Measurements from ENCODE around the gene HS6ST2.

DNA sequence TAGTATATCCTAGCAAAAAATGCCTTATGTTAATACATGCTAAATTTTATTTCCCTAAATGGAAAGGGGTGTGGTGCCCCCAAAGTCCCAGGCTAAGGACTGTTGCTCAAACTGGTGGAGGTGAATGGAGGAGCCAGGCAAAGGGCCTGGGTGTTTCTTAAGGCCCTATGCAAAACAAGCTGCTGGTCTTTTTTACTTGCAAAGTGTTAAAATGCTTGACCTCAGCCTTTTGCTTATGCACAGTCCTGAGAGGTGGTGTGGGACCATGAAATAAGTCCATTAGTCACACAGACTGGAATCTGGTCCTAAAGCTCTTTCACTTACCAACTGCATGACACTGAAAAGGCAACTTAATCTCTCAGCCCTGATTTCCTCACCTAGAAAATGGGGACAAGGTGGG, 246.1 kb downstream of the HS6ST2 start:
- TF ChIP-seq, protein P1, sequence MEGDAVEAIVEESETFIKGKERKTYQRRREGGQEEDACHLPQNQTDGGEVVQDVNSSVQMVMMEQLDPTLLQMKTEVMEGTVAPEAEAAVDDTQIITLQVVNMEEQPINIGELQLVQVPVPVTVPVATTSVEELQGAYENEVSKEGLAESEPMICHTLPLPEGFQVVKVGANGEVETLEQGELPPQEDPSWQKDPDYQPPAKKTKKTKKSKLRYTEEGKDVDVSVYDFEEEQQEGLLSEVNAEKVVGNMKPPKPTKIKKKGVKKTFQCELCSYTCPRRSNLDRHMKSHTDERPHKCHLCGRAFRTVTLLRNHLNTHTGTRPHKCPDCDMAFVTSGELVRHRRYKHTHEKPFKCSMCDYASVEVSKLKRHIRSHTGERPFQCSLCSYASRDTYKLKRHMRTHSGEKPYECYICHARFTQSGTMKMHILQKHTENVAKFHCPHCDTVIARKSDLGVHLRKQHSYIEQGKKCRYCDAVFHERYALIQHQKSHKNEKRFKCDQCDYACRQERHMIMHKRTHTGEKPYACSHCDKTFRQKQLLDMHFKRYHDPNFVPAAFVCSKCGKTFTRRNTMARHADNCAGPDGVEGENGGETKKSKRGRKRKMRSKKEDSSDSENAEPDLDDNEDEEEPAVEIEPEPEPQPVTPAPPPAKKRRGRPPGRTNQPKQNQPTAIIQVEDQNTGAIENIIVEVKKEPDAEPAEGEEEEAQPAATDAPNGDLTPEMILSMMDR (conservative IDR thresholded peaks at IDR 0.05) = no peak
- TF ChIP-seq EZH2 (IDR thresholded peaks at IDR 0.05; ENCODE audit: low read depth) = no peak

Measured in PC-9 (cell line).